Stimulated activated CD8-positive, alpha-beta memory T cell treated with anti-CD3 and anti-CD28 coated beads, Interleukin-7, amount 100 ng/mL, for 1 hour (primary cell): ENCODE measurements around the gene TDRD9.
"Not testable (repeated sequence)": the region's sequence is repeated elsewhere in the genome, so short reads cannot be mapped to it uniquely, and the experiment has no call there.

Experiments used
- DNase-seq, 2 donors: peaks; one replicate each; pipeline ENCODE4 v3.0.0-alpha.2; 2020; ENCODE audit warnings: low read depth in 2 of 2

TDRD9 gene

DNA sequence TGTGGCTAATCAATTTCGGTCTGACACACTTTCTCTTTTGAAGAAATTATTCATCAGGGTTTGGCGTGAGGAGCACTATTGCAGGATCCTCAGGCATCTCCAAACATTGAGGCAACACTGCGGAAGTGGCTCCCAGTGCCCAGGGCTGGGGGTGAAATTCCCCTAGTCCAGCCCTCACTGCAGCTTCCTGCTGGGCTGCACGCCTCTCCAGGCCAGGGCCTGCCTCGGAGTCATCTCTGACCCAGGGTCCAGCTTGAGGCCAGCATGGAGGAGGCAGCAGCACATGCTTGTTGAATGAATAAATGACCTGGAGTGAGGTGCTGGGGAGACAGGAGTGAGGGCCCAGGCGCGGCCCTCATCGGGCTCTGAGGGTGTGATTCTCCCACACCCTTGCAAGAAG is 36.0 kb upstream of the TDRD9 start:
- no peak for DNase-seq

DNA sequence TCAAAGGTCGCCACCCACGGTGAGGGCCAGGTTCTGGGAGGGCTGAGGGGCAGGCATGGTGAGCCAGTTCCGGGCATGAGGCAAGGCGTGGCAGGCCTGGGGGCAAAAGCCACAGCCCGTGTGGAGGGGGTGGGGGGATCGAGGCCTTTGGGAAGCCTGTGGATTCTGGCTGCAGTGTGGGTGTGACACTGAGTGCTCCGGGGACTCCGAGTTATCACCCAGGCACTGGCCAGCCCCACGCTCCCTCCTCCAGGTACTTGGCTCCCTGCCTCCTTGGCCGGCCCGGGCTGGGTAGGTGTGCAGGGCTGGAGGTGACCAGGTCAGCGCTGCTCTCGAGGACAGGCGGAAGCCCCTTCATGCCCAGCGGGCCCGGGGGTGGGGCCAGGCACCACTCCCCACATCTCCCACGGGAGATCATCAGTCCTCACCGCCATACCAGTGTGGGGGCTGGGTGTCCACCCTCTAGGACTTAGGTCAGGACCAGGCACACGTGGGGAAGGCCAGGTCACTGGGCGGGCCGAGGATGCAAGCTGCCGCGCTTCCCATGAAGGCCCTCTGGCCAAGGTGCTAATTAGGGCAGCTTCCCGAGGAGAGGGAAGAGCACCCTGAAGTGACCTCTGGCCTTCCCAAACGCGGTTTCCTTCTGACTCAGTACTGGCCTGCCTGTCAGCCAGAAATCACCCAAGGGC is 34.1 kb upstream of the TDRD9 start:
- DNase-seq, result no peak

DNA sequence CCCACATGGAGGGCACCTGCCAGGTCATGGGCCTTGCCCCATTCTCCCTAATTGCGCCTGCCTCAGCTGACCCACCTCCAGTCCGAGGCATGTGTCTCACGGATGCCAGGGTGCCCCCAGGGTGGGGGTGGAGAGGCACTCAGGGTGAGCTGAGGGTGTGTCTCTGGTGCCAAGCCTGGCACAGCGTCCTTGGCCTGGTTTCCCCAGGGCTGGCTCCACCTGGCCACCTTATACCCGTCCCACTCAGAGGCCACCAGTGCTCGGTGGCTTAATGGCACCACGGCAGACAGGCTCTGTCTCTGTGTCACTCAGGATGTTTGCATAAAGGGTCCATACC is 33.6 kb upstream of the TDRD9 start:
- DNase-seq, result no peak

DNA sequence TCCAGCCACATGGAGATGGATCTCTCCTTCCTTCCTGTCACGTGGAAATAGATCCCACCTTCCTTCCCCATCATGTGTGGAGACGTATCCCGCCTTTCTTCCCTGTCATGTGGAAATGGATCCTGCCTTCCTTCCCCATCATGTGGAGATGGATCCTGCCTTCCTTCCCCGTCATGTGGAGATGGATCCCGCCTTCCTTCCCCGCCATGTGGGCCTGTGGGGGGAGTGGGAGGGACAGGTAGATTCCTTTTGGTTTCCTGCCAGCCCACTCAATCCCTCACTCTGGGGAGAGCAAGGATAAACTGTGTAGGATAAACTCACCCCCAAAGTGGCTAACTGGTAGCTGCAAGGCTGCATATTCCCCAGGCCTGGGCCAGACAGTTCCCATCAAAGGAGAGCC is 31.7 kb upstream of the TDRD9 start:
- DNase-seq, result no peak

DNA sequence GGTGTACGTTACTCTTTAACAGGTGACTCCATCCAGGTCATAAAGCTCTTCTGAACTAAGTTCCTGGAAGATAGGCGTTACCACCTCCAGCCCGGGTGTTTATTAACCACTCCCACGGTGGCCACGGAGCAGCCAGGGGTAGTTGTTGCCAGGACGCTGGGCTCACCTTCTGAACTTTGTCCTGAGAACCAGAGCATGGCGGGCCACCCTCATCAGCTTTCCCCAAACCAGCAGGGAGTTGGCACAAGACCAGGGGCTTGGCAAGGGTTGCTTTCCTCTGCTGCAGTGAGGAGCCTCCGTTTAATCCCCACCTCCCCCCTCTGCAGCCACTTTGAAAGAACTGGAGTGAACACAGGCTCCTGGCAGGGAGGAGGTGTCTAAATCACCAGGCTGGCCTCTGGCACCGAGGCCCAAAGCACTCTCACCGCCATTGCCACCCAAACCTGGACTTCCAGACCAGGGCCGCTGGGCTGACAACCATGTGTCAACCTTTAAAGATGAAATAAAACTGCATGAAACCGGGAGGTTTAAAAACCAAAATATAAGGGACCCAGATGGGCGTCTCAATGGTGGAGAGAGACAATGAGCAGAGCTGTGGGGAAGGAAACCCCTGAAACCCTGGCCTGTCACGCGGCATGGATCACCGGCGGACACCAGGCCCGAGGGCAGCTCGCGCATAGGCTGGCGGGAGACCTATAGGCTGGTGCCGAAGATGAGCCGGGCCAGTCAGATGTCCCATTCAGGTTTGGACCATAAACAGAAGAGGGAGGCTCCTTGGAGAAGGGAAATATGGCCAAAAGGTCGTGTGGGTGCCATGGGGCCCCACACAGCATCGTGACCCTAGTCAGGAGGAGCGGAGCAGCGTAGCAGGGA is 30.9 kb upstream of the TDRD9 start:
- no peak for DNase-seq

DNA sequence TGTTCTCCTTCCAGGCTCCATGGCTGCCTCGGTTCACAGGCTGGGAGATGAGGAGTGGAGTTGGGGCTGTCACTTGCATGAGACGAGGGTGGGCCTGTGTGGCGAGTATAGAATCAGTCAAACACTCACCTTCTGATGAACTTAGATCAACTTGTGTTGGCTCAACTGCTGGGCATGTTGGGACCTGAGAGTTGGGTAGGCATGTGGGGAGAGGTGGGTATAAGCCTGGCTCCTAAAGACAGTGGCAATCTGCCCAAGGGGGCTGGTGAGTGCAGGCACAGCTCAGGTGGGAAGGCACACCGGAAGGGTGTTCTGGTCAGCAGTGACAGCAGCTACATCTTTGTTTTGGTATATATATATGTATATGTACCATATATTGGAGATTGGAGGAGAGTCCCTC is 30.1 kb upstream of the TDRD9 start:
- DNase-seq, result no peak

DNA sequence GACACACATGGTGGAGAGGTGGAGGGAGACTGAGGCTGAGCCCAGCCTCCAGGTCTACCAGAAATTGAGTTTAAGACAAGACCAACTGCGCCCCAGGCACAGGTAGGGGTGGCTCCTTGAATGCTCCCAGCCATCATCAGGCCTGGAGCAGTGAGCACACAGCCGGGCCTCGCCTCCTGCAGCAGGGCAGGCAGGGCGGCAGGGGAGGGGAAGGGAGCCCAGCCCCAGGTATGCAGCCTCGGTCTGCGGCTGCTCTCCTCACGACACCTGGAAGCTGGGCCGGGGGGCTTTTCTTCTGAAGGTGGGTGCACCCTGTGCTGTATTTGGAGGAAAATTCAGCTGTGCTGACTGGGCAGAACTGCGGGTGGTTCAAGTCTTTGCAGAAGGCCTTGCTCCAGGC is 29.5 kb upstream of the TDRD9 start:
- DNase-seq, result no peak

DNA sequence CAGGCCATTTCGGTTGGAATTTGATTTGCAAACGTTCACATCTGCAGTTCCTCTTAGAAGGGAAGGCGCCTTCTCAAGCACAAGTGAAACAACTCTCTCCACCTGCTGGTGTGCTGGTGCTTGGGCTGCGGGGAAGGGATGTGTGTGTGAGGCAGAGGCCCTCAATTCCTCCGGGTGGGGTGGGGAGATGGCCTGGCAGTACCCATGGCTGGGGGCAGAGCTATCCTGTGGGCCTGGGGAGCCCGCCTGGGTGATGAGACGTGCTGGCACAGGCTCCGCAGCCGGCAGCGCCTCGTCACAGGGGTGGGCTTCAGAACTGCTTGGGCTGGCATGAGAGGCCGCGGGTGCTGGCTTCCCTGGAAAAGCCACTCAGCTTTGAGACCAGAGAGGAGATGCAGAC is 28.9 kb upstream of the TDRD9 start:
- no peak for DNase-seq

DNA sequence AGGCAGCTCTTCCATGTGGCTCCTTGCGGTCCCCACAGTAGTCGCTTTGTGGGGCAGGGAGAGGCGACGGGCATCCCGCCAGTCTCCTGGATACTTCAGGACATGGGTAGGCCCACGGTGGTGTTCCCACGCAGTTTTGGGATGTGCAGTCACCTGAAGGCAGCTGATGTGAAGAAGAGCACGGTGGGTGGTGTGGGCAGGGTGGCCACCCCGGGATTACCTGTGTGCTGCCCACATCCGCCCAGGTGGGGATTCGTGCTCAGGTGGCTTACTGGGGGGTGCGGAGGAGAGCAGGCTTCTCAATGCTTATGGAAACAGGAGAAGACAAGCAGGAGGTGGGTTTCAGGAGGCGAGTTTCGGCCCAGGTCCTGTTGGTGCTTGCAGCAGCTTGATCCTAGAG is 28.4 kb upstream of the TDRD9 start:
- DNase-seq, result no peak

DNA sequence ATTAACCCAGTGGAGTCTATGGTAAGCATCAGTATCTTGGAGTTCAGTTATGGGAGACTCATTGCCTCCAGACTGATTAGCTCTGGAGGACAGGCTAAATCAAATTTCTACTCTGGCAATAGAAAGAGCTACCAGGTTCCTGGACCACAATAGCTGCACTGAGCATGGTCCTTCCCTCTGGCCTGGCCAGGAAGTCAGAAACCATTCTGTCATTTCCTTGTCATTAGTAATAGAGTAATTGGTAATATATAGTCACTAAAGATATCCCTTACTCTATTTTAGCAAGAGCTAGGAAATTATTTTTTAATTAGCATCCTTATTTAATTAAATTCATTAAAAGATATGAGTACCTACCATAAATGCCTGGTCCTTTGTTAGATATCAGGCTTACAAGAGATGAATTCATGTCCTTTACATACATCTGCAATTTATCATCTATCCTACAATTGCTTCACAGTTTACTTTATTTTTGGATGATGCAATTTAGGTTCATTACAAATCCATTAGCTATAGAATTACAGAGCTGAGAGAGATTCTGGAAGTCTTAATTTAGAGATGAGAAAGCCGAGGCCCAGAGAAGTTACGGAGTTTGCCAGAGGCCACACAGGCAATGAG is 23.7 kb upstream of the TDRD9 start:
- no peak for DNase-seq

DNA sequence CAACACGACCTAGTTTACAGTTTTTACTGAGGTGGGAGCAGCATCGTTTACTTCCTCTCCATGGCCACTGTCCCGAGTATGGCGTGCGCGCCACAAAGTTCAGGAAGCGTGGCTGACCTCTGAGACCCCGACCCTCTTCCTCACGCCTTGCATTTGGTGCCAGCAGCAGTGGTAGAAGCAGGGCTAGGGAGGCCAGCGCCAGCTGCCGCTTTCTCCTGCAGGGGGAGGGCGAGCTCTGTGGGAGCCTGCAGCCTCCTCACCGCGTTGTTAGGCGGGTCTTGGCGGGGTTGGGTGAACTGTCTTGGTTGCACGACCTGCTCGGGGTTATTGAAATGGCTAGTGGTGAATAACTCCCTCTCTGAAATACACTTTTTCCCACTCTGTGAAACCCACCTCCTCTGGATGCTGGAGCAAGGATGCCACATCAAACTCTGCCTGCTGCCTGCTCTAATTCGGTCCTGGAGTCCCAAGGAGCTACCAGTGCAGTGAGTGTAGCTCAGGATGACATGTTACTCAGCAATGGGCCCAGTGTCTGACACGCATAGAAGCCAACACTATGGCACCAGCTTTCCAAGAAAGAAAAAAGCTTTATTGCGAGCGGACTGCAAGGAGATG is 22.3 kb upstream of the TDRD9 start:
- DNase-seq, result no peak

DNA sequence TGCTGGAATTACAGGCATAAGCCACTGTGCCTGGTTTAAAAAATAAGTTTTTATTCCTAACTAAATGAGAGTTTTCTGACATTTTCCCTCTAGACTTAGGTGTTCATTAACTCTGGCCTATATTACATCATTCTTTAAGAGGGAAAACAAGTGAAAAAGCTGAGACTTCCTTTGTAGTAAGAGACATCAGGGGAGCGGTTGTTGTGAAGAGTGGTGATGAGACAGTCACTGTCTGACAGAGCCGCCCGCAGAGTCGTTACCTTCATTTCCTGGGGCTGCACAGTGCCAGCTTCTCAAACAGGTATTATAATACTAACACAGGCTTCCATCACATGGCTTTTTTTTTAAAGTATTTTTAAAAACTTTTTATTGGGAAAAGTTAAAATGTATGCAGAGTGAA is 19.7 kb upstream of the TDRD9 start:
- no peak for DNase-seq

DNA sequence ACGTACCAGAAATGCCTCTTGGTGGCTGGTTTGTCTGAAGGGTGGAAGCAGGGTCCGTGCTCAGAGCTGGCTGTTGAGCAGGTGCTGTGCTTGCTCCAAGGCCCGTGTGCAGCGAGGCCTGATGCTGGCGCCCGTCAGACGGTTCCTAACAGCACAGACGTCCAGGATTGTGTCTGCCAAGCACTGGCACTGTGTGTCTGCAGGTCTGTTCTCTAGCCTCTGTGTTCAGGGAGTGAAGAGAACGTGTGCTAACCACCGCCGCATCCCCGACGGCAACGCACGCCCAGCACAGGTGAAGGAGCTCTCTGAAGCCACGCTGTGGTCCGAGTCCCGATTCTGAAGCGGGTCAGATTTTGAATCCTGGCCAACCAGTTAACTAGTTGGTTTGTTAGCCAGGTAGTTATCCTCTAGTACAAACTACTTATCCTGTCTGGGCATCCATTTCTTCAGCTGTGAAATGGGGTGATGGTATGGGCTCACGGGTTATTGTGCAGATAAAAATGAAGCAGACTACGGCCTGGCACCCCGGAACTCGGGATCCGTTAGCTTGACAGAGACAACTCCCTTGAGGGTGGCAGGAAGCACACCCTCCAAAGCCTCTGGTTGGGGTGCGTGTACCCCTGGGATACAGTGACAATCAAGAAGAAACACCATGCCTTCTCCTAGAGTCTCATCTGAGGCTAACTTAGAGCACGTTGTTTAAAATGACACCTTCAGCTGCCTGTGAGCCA is 18.6 kb upstream of the TDRD9 start:
- DNase-seq, result no peak

DNA sequence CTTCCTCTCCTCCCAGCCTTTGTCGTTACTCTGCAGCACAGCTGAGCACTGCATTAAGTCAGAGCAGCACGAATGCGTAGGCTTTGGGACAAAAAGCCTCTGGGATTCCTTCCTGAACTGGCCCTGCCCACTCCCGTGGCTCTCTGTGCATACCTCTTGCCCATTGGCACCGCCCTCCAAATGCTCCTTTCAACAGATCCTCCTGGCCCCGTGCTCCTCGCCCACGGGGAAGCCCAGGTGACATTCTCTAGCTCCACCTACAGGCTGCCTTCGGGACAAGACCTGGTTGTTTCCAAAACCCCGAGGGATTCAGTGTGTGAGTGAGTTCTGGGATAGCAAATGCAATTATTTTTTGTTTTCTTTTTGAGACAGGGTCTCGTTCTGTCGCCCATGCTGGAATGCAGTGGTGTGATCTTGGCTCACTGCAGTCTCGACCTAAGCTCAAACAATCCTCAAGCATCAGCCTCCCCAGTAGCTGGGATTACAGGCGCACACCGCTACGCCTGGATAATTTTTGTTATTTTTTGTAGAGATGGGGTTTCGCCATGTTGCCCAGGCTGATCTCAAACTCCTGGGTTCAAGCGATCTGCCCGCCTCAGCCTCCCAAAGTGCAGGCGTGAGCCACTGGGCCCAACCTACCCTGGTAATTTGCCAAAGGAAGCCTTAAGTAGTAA is 17.9 kb upstream of the TDRD9 start:
- DNase-seq, result peak; percentile 32 to 48

DNA sequence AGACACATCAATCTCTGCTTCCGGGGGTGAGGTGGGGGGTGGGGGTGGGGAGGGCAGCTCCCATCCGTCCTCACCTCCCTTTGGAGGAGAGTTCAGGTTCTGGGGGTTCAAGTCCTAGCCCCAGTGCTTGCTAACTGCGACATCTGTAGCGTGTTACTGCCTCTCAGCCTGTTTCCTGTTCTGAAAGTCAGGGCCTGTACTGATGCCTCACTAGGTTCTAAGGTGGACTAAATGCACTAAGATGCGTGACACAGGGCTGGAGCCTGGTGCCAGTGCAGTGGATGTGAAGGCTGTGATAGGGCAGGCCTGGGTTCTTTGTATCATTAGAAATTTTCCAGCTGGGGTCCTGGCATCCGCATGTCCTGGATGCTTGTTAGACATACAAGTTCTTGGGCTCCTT is 17.3 kb upstream of the TDRD9 start:
- DNase-seq, result no peak

DNA sequence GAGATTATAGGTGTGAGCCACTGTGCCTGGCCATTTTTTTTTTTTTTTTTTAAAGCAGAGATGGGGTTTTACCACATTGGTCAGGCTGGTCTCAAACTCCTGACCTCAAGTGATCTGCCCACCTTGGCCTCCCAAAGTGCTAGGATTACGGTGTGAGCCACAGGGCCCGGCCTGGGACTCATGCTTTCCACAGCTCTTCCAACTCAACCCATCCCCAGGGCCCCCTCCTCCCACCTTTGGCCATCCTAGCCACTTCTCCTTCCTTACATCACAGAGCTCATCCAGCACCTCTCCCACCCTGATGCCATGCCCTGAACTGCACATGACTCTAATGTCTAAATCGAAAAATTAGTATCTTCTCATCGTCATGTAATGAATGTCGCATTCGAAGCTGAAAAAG is 12.6 kb upstream of the TDRD9 start:
- DNase-seq, result no peak

DNA sequence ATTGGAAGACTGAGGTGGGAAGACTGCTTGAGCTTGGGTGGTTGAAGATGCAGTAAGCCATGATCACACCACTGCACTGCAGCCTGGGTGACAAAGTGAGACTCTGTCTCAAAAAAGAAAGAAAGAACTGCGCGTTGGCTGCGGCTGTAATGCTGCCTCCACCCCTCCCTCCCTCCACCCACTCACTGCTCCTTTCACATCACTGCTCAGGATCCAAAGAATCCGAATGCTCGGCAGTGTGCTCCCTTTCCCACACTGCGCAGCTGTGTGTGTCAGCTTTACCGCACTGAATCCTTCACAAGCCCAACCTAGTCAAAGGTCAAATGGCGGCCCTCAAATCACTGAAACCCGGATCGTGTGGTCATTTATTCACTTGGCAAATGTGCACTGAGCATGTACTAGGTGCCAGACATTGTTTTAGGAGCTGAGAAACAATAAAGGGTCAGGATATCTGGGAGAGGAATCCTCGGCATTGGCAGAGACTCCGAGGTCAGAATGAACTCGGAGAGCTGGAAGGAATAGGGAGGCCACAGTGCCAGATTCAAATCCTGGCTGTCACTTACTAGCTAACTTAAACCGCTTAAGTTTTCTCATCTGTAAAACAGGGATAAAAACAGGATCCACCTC is 11.5 kb upstream of the TDRD9 start:
- DNase-seq, result no peak

DNA sequence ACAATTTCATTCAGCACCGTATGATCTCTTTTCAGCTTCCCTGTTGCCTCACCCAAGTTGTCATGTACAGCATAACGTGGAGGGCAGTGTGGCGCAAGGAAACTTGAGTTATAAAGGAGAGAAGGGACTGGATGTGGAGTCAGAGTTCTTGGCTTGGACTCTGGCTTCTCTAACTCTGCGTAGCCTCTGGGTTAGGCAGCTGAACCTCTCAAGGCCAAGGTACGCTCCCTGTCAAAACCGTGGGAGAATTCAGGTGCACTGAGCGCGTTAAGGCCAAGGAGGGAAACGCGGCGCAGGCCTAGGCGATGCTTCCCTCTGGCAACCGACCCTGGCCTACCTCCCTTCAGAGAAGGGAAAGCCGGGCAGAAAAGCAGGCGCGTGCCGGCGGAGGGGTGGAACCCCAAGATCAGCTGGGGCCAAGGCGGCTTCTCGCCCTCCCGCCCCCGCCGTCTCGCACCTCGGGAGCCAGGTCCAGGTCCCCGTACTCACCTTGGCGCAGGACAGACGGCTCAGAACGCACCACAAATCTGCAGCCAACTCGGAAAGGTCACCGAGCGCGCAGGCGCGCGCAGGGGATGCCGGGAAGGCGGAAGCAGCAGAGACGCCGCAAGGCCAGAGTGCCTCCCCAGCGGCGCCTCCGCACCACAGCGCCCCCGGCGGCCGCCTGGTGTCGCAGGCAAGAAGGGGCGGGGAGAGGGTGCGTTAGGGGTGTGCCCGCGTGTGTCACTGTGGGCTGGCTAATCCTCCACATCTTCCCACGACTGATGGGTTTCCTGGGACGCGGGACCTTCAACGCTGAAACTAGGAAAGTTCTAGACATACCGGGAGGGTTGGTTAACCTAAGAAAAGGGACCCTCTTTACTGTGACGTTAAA is 7.0 kb upstream of the TDRD9 start:
- DNase-seq, result peak; percentile 89 to 91

DNA sequence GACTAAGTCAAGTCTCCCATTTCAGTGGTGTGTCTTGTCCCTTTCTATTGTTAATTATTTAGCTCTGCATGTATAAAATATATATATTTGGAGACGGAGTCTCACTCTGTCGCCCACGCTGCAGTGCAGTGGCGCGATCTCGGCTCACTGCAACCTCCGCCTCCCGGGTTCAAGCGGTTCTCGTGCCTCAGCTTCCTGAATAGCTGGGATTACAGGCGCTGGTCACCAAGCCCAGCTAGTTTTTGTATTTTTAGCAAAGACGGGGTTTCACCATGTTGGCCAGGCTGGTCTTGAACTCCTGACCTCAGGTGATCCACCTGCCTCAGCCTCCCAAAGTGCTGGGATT is 6.4 kb upstream of the TDRD9 start:
- not testable (repeated sequence) for DNase-seq

DNA sequence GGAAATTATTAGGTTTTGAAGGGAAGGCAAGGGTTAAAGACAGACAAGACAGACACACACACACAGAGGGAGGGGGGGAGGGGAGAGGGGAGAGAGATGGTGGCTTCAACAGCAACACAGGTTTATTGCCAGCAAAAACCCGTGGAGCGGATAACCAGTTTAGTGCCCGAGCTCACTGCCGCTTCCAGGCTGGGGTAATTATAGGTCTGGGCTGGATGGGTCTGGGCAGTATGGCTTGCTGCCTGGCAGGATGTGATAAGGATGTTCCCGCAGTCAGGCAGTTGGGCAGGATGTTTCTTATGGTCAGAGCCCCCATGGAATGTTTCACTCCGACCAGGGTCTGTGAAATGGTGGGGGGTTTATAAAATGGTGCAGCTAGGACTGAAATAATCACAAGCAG is 4.4 kb upstream of the TDRD9 start:
- no peak for DNase-seq
